LoVo (cell line): ENCODE data around the gene PTN.

Source experiments
- DNase-seq: peaks from one replicate; pipeline ENCODE4 v3.0.0-alpha.2; 2016; ENCODE audit warnings: low spot score

The PTN gene, protein sequence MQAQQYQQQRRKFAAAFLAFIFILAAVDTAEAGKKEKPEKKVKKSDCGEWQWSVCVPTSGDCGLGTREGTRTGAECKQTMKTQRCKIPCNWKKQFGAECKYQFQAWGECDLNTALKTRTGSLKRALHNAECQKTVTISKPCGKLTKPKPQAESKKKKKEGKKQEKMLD

DNA sequence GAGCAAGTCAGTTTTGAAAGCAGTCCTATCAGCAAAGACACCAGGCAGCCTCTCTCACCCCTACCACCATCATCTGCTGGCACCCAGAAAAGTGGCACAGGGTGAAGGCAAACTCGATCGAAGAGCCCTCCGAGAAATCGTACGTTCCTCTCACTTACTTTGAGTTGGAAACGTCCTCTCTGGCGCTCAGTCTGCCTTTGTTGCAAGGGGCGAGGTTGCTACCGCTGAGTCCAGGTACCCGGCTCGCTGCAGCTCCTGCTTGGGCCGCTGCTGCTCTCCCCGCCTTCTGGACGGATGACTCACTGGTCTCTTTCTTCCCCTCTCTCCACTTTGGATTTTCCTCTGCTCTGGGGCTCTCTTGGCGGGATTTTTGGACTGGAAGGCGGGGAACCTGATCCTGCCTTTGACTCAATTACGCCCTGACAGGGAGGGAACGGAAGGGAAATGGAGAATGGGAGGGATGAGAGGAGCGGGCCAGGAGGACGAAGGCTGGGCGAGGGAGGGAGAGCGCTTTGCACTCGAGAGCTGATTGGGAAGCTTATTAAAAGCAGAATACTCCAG is at the start of gene PTN:
TSS of gene PTN (minus strand) at position 453 of the 561 bp plus-strand sequence. CDS start 88,760 bp downstream, outside the sequence.
- no peak for DNase-seq

DNA sequence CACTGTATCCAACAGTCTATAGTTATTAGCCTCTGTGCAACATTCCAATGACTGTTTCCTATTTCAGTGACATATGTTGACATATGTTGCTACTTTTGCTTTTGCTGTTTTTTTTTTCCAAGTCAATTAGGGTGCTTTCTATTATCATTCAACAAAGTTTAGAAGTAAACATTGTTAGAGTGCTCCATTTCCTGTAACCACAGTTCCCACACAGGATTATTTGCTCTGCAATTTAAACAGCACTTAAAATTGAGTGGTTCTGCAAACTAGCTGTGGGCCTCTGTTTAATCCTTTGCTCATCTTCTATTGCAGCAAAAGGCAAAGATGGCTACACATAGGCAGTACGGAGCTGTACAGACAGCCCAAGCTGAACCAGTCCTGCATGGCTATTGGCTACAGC is 46.5 kb upstream of the PTN start:
- no peak for DNase-seq

DNA sequence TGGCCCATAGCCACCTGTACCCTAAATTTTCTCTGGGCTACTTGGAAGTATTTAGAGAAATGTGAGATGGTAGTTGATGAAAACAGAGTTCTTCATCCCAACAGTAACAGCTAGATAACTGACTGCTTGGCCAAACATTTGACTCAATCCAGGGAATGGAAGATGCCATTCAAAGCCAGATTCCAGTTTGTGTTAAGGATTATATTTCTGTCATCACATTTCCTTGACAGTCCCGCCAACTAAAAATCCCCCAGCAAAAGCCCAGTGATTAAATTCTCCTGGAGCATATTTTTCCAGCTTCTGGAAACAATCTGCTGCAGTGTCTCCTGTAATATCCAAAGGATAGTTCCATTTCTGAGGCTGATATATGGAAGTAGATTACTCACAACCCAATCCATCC is 45.4 kb upstream of the PTN start:
- no peak for DNase-seq

DNA sequence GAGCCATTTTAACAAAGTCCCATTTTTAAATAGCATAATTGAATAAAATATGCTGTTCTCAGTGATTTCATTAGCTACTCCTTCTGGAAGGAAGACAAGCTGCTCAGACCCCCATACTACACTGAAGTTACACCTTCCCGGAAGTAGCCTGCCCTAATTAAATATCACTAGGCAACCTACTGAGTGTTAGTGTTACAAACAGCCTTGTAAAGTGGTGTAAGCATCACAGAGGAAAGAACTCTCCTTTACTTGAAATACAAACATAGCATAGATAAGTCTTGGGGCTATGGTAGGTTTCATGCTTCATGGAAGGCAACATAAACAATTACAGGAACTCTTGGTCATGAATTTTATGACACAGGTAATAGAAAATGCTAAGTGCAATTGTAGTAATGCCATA is 43.4 kb upstream of the PTN start:
- no peak for DNase-seq

DNA sequence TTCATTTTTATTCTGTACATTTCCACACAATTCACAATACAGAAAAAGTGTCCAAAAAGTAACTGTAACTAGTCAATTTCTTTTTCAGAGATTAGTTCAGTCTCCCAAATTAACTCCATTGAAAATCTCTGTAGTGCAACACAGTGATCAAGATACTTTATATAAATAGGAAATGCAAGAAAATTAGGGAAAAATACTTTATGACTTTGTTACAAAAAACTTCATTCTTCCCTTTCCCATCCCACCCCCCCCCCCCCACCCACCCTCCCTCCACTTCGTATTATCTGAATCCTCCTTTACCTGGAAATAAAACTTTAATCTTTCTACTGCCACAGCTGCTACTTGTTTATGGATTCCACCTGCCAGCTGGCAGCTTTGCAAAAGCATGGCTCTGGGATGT is 37.5 kb upstream of the PTN start:
- DNase-seq = no peak

DNA sequence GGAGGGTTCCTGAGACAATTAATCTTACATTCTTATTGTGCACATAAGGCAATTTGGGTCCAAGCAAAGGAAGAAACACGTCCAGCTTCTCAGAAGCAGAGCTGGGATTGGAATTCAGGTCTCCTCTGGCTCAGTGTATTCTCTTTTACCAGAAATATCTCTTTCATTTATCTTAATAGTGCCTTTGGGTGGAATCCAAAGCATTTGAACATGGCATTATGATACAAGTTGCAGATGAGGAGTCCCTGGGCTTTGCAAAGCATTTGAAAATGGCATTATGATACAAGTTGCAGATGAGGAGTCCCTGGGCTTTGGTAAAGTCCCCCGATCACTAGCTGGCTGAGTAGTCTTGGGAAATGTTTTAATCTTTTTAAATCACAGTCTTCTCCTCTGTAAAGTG is 30.0 kb upstream of the PTN start:
- no peak for DNase-seq

DNA sequence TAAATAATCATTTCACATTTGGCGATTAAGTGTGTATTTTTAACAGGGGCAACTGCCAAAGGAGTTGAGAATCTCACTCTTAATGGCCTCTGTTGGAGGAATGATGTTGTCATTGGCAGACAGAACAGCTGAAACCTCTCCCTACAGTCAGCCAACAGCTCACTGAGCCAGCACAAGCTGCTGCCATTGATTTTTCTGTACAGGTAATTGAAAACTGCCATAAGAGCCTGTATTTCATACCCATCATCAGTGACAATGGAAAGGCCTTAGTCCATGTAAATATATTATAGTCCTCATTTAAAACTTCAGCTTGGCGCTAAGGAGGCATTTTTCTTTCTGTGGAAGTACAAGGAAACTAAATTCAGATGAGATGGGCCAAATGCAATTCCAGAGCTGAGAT is 28.1 kb upstream of the PTN start:
- DNase-seq = no peak

DNA sequence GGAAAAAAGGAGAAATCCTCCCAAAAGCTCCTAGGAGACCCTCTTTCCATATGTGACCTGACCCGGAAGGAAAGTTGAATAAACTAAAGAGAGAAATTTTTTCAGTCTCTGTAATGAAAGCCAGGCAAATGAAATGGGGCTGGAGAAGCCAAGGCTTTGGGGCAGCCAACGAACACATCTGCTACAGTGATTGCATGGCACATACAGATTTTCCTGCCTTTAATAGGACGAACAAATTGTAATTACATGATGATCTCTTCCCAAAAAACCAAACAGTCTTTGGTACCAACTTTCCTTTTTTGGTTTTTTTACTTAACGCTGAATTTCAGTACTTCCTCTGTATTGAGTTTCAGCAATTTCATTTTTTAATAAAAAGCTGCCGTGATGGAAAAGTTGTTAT is 23.5 kb upstream of the PTN start:
- DNase-seq = no peak

DNA sequence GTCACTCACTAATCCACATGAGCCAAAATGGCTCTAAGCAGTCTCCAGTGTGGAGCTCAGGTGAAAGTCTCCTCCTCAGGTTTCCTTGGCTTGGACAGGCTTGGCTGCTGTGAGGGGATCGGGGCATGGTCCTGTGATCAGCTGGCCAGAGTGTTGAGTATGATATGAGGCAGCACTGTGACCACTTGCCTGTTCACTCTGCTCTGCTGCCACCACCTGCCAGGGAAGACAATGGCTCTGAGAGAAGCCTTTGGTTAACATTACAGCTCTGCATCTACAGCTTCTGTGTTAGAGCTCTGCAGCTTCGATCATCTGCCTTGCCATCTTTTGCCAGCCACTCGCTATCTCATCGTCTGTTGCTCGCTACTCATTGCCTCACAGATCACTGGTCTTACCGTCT is 20.1 kb upstream of the PTN start:
- DNase-seq = no peak

DNA sequence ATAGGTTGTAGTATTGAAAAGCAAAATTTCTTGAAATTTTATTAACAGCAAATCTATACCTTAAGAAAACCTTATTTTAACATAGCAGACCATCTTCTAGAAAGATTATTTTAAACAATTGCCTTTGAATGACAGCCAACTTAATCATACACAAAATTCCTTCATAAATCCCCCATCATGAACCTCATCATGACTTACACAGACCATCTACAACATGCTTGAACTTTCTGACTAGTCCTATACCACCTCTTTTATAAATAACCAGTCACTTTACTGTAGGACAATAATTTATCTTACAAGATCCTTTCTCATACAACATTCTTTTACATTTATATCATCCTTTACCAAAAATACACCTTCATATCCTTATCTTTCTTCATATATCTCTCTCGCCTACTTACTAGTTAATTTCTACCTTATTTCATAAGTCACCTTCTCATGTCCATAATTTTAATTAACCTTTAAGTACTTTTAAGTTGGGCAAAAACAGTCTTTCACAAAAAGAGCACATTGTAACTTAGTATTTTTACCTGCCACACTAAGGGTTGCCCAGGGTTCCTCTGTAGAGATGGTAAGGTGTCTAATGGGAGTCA is 16.6 kb upstream of the PTN start:
- no peak for DNase-seq

DNA sequence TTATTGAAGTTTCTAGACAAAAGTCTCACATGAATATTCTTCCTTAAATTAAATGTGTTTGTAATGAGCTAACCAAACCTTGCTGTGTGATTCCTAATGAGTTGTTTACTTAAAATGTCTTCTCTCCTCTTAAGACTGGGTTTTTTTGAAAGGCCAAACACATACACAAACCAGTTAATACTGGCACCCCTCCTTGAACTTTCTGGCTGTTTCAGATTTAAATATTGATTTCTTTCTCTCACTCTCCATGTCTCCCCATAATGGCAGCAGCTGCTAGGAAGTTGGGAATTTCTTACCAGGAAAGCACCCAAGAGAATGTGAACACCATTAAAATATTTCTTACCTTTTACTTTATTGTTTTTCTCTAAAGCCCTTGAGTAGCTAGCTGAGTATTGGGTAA is 11.4 kb upstream of the PTN start:
- DNase-seq = no peak

DNA sequence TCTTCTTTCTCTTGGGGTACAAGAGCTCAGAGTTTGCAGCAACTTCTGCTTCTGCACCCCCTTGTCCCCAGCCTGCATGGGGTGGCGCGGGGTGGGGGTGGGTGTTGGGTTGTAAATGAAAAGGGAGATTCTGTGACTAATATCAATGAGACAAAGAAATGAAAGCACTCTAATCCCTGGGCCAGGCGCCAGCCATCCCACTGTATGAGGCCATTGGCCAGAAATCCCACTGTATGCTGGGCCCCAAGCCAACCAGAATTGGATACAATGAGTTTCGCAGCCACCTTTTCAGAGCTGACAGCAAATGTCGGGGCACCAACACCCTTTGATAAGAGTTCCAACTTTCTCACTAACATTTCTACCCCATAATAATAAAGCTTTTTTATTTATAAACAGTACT is 10.9 kb upstream of the PTN start:
- DNase-seq = no peak

DNA sequence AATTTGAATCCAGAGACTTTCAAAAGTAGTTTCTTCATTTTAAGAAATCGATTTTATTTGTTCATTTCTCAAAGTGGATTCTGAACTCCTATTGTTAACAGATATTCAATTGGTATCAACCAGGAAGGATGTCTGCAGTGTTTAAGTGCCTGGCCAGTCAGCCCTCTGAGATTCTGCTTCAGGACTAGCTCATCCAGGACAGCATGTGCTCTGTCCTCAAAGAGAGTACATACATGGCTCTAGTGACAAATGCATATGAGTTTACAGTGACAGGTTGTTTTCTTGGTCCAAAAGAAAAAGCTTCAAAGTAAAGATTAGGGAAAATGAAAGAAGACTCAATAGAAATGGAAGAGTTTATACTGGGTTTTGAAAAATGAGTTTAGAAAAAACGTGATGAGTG is 8.4 kb upstream of the PTN start:
- DNase-seq = no peak

DNA sequence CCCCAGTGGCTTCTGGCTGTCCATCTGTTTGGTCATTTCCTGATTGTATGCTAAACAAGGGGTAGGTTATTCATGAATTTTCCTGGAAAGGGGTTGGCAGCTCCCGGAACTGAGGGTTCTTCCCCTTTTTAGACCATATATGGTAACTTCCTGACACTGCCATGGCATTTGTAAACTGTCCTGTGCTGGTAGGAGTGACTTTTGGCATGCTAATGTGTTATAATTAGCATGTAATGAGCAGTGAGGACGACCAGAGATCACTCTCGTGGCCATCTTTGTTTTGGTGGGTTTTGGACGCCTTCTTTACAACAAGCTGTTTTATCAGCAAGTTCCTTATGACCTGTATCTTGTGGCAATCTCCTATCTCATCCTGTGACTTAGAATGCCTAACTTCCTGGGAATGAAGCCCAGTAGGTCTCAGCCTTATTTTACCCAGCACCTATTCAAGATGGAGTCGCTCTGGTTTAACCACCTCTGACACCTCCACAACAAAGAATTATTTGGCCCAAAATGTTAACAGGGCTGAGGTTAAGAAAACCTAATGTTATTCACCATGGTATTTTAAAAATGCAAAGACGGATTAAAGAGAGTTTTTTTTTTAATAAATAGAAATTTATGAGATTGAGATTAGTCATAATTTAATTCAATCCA is 2.4 kb upstream of the PTN start:
- no peak for DNase-seq

DNA sequence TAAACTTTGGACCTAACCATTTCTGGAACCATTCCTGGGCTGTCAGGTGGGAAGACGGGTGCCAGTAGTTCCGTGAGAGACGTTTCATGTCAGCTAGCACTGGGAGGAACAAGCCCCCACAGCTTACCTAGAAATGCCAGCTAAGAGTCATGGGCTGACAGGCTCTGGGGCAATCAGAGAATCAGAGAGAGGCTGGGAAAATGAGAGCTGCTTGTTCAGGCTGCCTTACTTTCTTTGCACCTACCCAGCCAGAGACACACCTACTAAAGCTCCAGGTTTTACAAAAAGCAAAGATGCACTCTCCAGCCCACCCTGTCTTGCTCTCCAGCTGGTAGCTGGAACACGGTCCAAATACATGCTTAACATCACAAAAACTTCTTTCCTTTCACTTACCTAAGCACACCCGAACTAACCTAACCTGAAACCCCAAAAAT is 688 bp downstream of the PTN start:
- DNase-seq = no peak

DNA sequence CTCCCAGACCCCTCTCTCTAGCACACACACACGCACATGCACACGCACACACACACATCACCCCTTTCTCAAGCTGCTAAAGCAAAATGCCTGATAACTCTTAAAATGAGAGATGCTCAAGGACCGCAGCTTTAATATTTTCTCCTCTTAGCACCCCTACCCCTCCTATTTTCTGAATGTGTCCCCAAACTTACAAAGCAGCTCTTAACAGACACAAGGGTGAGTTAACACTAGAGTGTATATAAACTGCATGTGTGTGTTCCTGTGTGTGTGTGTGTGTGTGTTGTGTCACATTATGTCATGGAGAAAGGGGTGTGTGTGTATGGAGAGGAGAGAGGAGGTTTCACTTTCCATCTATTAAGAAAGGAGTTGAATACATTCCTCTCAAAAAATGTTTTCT is 1.3 kb downstream of the PTN start:
- DNase-seq = no peak

DNA sequence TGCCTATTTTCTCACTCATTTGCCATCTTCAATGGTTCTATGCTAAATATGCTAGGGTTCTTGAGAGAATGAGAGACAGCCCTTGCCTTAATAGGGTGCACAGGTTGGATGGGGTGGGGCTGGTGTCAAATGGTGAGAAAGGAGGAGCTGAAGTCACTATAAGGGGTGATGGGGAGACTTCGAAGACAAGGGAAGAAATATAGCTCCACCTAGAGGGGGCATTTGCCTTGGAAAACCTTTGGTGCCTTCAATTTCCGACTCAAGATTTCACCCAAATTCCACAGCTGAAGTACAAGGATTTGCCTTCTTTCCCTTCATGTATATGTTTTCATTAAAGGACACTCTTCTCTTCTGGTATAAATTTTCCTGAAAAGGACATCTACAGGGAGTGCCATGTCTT is 5.6 kb downstream of the PTN start:
- no peak for DNase-seq

DNA sequence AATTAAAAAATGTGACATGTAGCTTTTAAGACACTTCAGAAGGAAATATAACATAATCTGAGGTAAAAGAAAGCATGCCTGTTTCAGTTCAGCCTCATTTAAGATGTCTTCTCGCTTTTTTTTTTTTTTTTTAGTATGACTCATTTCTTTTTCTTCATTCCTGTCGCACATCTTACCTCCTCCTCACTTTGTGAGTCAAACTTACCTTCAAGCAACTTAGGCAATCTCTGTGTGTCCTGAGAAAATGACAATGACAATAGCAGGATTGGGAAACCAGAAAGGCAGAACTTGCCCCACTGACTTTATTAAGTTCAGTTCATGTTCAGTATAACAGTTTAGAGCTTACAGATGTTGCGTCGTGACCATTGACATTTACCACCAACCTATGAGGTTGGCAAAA is 7.7 kb downstream of the PTN start:
- DNase-seq = no peak

DNA sequence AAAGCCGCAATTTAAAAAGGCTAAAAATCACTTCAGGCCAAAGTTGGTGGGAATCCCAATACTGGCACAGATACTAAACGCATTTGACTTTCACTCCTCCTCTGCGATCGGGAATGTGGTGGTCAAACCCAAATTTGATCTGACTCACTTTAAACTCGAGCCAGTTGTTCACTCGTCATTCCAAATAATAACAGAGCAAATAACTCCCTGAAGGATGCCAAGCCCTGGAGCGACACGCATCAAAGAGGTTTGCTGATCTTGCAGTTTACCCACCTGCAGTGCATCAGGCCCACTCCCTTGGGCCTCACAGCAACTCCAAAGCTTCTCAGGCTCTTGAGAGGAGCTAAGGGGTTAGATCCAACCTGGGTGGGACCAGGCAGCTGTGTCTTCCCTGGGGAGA is 12.2 kb downstream of the PTN start:
- DNase-seq = no peak

DNA sequence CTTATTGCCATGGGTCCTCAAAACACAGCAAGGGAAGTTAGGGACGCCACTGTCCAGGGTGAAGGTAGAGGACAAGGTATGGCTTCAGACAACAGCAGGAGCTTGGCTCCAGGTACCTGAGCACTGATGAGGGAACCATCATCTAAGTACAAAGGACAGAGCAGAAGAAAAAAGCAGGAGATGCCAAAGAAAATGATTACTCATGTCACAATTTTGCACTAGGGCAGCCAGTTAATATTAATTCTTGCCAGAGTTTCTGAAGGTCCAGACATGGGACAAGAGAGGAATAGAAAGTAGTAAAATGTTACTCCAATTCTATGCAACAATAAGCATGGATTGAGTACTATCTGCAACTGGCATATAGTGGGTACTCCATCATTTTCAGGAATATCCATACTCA is 14.1 kb downstream of the PTN start:
- no peak for DNase-seq

DNA sequence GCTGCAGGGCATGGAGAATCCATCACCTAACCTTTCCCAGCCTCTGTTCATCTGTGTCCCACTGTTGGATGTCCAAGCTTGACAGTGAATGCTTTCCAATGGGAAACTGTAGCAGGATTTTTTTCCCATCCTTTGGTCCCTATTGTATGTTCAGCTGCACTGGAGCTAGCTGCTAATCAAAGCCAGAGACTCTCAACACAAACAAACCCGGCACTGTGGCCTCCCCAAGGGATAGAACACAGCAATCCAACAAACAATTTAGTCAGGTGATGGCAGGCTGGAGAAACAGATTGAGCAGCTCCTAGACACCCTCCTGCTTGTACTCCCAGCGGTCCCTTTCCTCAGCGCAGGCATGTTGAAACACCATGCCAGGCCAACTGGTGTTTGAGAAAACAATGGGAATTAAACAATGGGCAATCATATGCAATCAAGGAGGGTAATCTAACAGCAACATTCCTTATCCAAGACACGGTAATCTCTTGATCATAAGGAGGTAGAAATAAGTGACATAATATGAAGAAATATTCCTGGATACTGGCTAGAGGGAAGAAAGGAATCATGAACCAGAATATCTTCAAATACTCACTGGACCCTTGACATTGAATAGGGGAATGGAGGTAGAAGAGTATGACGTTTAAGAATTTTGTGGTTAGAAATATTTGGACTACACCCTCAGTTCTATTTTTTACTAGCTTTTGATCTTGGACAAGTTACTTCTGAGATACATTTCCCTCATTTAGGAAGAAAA is 15.0 kb downstream of the PTN start:
- no peak for DNase-seq

DNA sequence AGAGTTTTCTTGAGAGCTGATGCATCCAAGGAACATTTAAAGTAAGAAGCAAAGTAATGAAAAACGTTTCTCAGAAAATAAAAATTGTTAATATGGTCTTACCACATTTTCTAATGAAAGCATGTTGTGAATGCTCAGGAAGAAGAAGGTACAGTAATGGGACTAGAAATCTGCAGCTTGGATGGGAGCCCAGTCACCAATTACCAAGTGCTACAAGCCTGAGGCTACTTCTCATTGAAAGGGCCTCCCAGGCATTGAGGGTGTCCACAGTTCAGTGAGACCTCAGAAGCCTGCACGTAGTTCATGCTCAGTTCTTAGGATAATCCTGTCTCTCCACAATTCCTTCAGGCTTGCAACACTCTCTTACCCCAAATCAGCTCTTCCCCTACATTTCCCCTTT is 17.6 kb downstream of the PTN start:
- no peak for DNase-seq
